ENCODE results near the gene SLC6A15.

The SLC6A15 gene

GRCh38 chr12:84919271-84919670 is 6.7 kb upstream of the SLC6A15 start:
- H3K27me3 ChIP-seq (ENCODE audit: control insufficient read depth in 1 of 2, insufficient read depth in 2 of 2, low read length in 2 of 2) = no peaks in the 10 kb centered on the region
- H3K4me3 ChIP-seq (ENCODE audit: low read length in 2 of 2) = no peak overlapping the region
- no peaks in the 10 kb centered on the region for H3K36me3 ChIP-seq (ENCODE audit: control insufficient read depth in 2 of 2, insufficient read depth in 2 of 2, low read length in 2 of 2)
- no peaks in the 10 kb centered on the region for H3K4me1 ChIP-seq (ENCODE audit: control insufficient read depth, insufficient read depth, low read length)
- no peak overlapping the region for H3K27ac ChIP-seq (ENCODE audit: low read length)
- no peaks in the 10 kb centered on the region for H3K9me3 ChIP-seq (ENCODE audit: control insufficient read depth in 2 of 2, low read length in 2 of 2)
- no peak overlapping the region for H3K9ac ChIP-seq (ENCODE audit: low read length in 2 of 2)

GRCh38 chr12:84913129-84913515 is 523 bp upstream of the SLC6A15 start:
- no peaks in the 10 kb centered on the region for H3K36me3 ChIP-seq (ENCODE audit: control insufficient read depth in 2 of 2, insufficient read depth in 2 of 2, low read length in 2 of 2)
- H3K9me3 ChIP-seq (ENCODE audit: control insufficient read depth in 2 of 2, low read length in 2 of 2) = no peaks in the 10 kb centered on the region
- H3K27ac ChIP-seq (ENCODE audit: low read length) = no peak overlapping the region
- peaks cover 23 to 35% of the 10 kb centered on the region in 2 donors for H3K27me3 ChIP-seq (ENCODE audit: control insufficient read depth in 1 of 2, insufficient read depth in 2 of 2, low read length in 2 of 2)
- H3K4me1 ChIP-seq (ENCODE audit: control insufficient read depth, insufficient read depth, low read length) = peaks cover 8% of the 10 kb centered on the region
- peak overlapping the region; percentile 72 to 76 for H3K4me3 ChIP-seq (ENCODE audit: low read length in 2 of 2)
- no peak overlapping the region for H3K9ac ChIP-seq (ENCODE audit: low read length in 2 of 2)

- Histone ChIP-seq H3K36me3 (ENCODE audit: control insufficient read depth in 2 of 2, insufficient read depth in 2 of 2, low read length in 2 of 2) (no peaks in the 10 kb centered on the region), H3K4me3 (ENCODE audit: low read length in 2 of 2) (peak overlapping the region; percentile 72 to 76), H3K9me3 (ENCODE audit: control insufficient read depth in 2 of 2, low read length in 2 of 2) (no peaks in the 10 kb centered on the region), H3K4me1 (ENCODE audit: control insufficient read depth, insufficient read depth, low read length) (peaks cover 8% of the 10 kb centered on the region), H3K27ac (ENCODE audit: low read length) (no peak overlapping the region), H3K9ac (ENCODE audit: low read length in 2 of 2) (no peak overlapping the region), H3K27me3 (ENCODE audit: control insufficient read depth in 1 of 2, insufficient read depth in 2 of 2, low read length in 2 of 2) (peaks cover 23 to 35% of the 10 kb centered on the region in 2 donors)
Observed at GRCh38 chr12:84911271-84912197, 1.1 kb downstream of the SLC6A15 start.

GRCh38 chr12:84910549-84911241 is 1.9 kb downstream of the SLC6A15 start:
- H3K4me1 ChIP-seq (ENCODE audit: control insufficient read depth, insufficient read depth, low read length) = peaks cover 8% of the 10 kb centered on the region
- peaks cover 23 to 35% of the 10 kb centered on the region in 2 donors for H3K27me3 ChIP-seq (ENCODE audit: control insufficient read depth in 1 of 2, insufficient read depth in 2 of 2, low read length in 2 of 2)
- peak overlapping the region; percentile 72 to 76 for H3K4me3 ChIP-seq (ENCODE audit: low read length in 2 of 2)
- H3K27ac ChIP-seq (ENCODE audit: low read length) = no peak overlapping the region
- H3K36me3 ChIP-seq (ENCODE audit: control insufficient read depth in 2 of 2, insufficient read depth in 2 of 2, low read length in 2 of 2) = no peaks in the 10 kb centered on the region
- no peaks in the 10 kb centered on the region for H3K9me3 ChIP-seq (ENCODE audit: control insufficient read depth in 2 of 2, low read length in 2 of 2)
- no peak overlapping the region for H3K9ac ChIP-seq (ENCODE audit: low read length in 2 of 2)

- Histone ChIP-seq H3K9ac (ENCODE audit: low read length in 2 of 2) (no peak overlapping the region), H3K4me1 (ENCODE audit: control insufficient read depth, insufficient read depth, low read length) (no peaks in the 10 kb centered on the region), H3K9me3 (ENCODE audit: control insufficient read depth in 2 of 2, low read length in 2 of 2) (no peaks in the 10 kb centered on the region), H3K36me3 (ENCODE audit: control insufficient read depth in 2 of 2, insufficient read depth in 2 of 2, low read length in 2 of 2) (no peaks in the 10 kb centered on the region), H3K27me3 (ENCODE audit: control insufficient read depth in 1 of 2, insufficient read depth in 2 of 2, low read length in 2 of 2) (no peaks in the 10 kb centered on the region), H3K4me3 (ENCODE audit: low read length in 2 of 2) (no peak overlapping the region), H3K27ac (ENCODE audit: low read length) (no peak overlapping the region)
Observed at GRCh38 chr12:84904051-84904450, 8.5 kb downstream of the SLC6A15 start.

- H3K4me1 ChIP-seq (ENCODE audit: control insufficient read depth, insufficient read depth, low read length) = no peaks in the 10 kb centered on the region
- no peaks in the 10 kb centered on the region for H3K9me3 ChIP-seq (ENCODE audit: control insufficient read depth in 2 of 2, low read length in 2 of 2)
- no peak overlapping the region for H3K4me3 ChIP-seq (ENCODE audit: low read length in 2 of 2)
- H3K9ac ChIP-seq (ENCODE audit: low read length in 2 of 2) = no peak overlapping the region
- H3K36me3 ChIP-seq (ENCODE audit: control insufficient read depth in 2 of 2, insufficient read depth in 2 of 2, low read length in 2 of 2) = no peaks in the 10 kb centered on the region
- no peak overlapping the region for H3K27ac ChIP-seq (ENCODE audit: low read length)
- no peaks in the 10 kb centered on the region for H3K27me3 ChIP-seq (ENCODE audit: control insufficient read depth in 1 of 2, insufficient read depth in 2 of 2, low read length in 2 of 2)
Observed at GRCh38 chr12:84891106-84891838, 21.3 kb downstream of the SLC6A15 start.

GRCh38 chr12:84889818-84890217 is 22.8 kb downstream of the SLC6A15 start:
- Histone ChIP-seq H3K36me3 (ENCODE audit: control insufficient read depth in 2 of 2, insufficient read depth in 2 of 2, low read length in 2 of 2) (no peaks in the 10 kb centered on the region), H3K27ac (ENCODE audit: low read length) (no peak overlapping the region), H3K4me1 (ENCODE audit: control insufficient read depth, insufficient read depth, low read length) (no peaks in the 10 kb centered on the region), H3K27me3 (ENCODE audit: control insufficient read depth in 1 of 2, insufficient read depth in 2 of 2, low read length in 2 of 2) (no peaks in the 10 kb centered on the region), H3K4me3 (ENCODE audit: low read length in 2 of 2) (no peak overlapping the region), H3K9me3 (ENCODE audit: control insufficient read depth in 2 of 2, low read length in 2 of 2) (no peaks in the 10 kb centered on the region), H3K9ac (ENCODE audit: low read length in 2 of 2) (no peak overlapping the region)

GRCh38 chr12:84888861-84889260 is 23.7 kb downstream of the SLC6A15 start:
- no peak overlapping the region for H3K9ac ChIP-seq (ENCODE audit: low read length in 2 of 2)
- no peak overlapping the region for H3K4me3 ChIP-seq (ENCODE audit: low read length in 2 of 2)

GRCh38 chr12:84877340-84877739 is 35.3 kb downstream of the SLC6A15 start:
- no peaks in the 10 kb centered on the region for H3K36me3 ChIP-seq (ENCODE audit: control insufficient read depth in 2 of 2, insufficient read depth in 2 of 2, low read length in 2 of 2)
- H3K4me1 ChIP-seq (ENCODE audit: control insufficient read depth, insufficient read depth, low read length) = no peaks in the 10 kb centered on the region
- H3K27me3 ChIP-seq (ENCODE audit: control insufficient read depth in 1 of 2, insufficient read depth in 2 of 2, low read length in 2 of 2) = no peaks in the 10 kb centered on the region
- H3K9ac ChIP-seq (ENCODE audit: low read length in 2 of 2) = no peak overlapping the region
- H3K9me3 ChIP-seq (ENCODE audit: control insufficient read depth in 2 of 2, low read length in 2 of 2) = no peaks in the 10 kb centered on the region
- H3K27ac ChIP-seq (ENCODE audit: low read length) = no peak overlapping the region
- no peak overlapping the region for H3K4me3 ChIP-seq (ENCODE audit: low read length in 2 of 2)

More at GRCh38 chr12:84888861-84889260, 23.7 kb downstream of the SLC6A15 start:
- no peak overlapping the region for H3K27ac ChIP-seq (ENCODE audit: low read length)
- H3K9me3 ChIP-seq (ENCODE audit: control insufficient read depth in 2 of 2, low read length in 2 of 2) = no peaks in the 10 kb centered on the region
- H3K27me3 ChIP-seq (ENCODE audit: control insufficient read depth in 1 of 2, insufficient read depth in 2 of 2, low read length in 2 of 2) = no peaks in the 10 kb centered on the region
- no peaks in the 10 kb centered on the region for H3K4me1 ChIP-seq (ENCODE audit: control insufficient read depth, insufficient read depth, low read length)
- H3K36me3 ChIP-seq (ENCODE audit: control insufficient read depth in 2 of 2, insufficient read depth in 2 of 2, low read length in 2 of 2) = no peaks in the 10 kb centered on the region

GRCh38 chr12:84875241-84875640 is 37.4 kb downstream of the SLC6A15 start:
- no peaks in the 10 kb centered on the region for H3K9me3 ChIP-seq (ENCODE audit: control insufficient read depth in 2 of 2, low read length in 2 of 2)
- no peaks in the 10 kb centered on the region for H3K4me1 ChIP-seq (ENCODE audit: control insufficient read depth, insufficient read depth, low read length)
- H3K9ac ChIP-seq (ENCODE audit: low read length in 2 of 2) = no peak overlapping the region
- no peaks in the 10 kb centered on the region for H3K36me3 ChIP-seq (ENCODE audit: control insufficient read depth in 2 of 2, insufficient read depth in 2 of 2, low read length in 2 of 2)
- no peaks in the 10 kb centered on the region for H3K27me3 ChIP-seq (ENCODE audit: control insufficient read depth in 1 of 2, insufficient read depth in 2 of 2, low read length in 2 of 2)
- H3K4me3 ChIP-seq (ENCODE audit: low read length in 2 of 2) = no peak overlapping the region
- H3K27ac ChIP-seq (ENCODE audit: low read length) = no peak overlapping the region

All from stomach smooth muscle (tissue), 2 donors.